A549 (cell line): ENCODE measurements around the gene MYH2.

ENCODE experiments used
- CEBPB ChIP-seq, 2 experiments: fragments of >200 bp in 1 of 2; sonication (Bioruptor Twin) in 1 of 2; formaldehyde crosslinking in 1 of 2; IDR thresholded peaks; 2 replicates each; pipeline ENCODE4 v1.6.1; 2012 to 2016
- CTCF ChIP-seq: fragments of >200 bp; sonication (Bioruptor Twin); formaldehyde crosslinking; IDR thresholded peaks from 3 replicates; pipeline ENCODE4 v1.5.1; 2016
- FOXS1 ChIP-seq: fragments of 250-450 bp; sonication (Bioruptor Pico); IDR thresholded peaks from 2 replicates; pipeline ENCODE4 v1.5.0; 2020; ENCODE audit warnings: mild to moderate bottlenecking, moderate library complexity
- JUNB ChIP-seq: fragments of >200 bp; sonication (Bioruptor Twin); formaldehyde crosslinking; IDR thresholded peaks from 2 replicates; pipeline ENCODE4 v1.6.1; 2016
- KDM1A ChIP-seq: fragments of 200-600 bp; sonication (generic); IDR thresholded peaks from 2 replicates; pipeline ENCODE4 v1.6.1; 2016; ENCODE audit warnings: low read depth, mild to moderate bottlenecking
- MAFK ChIP-seq: fragments of 450-650 bp; IDR thresholded peaks from 2 replicates; pipeline ENCODE4 v1.6.1; 2014; ENCODE audit not compliant: partially characterized antibody
- MAX ChIP-seq: IDR thresholded peaks from 2 replicates; pipeline ENCODE4 v1.6.1; 2012
- POLR2A ChIP-seq: IDR thresholded peaks from 2 replicates; pipeline ENCODE4 v1.6.1; 2012; ENCODE audit warnings: mild to moderate bottlenecking, low read length

GRCh38 chr17:10589553-10590145 is 40.2 kb upstream of the MYH2 start:
- TF ChIP-seq CTCF (no peak), KDM1A (no peak), MAX (no peak), MAFK (no peak), POLR2A (no peak), CEBPB (IDR thresholded peaks at IDR 0.05) (no peak), FOXS1 (CRISPR knock-in tag) (no peak), JUNB (no peak)
